ENCODE data around the gene GLS. TPM values are rescaled to one million over a fixed set of nuclear protein-coding genes. Genes with fewer than 3 reads are reported as not detected.

GLS gene
- total and polyA plus RNA-seq, 2 of the 13 experiments (the other 11 are each of a cell fraction or from before 2014, with no cell fraction given) = 78.6 to 183 TPM

DNA sequence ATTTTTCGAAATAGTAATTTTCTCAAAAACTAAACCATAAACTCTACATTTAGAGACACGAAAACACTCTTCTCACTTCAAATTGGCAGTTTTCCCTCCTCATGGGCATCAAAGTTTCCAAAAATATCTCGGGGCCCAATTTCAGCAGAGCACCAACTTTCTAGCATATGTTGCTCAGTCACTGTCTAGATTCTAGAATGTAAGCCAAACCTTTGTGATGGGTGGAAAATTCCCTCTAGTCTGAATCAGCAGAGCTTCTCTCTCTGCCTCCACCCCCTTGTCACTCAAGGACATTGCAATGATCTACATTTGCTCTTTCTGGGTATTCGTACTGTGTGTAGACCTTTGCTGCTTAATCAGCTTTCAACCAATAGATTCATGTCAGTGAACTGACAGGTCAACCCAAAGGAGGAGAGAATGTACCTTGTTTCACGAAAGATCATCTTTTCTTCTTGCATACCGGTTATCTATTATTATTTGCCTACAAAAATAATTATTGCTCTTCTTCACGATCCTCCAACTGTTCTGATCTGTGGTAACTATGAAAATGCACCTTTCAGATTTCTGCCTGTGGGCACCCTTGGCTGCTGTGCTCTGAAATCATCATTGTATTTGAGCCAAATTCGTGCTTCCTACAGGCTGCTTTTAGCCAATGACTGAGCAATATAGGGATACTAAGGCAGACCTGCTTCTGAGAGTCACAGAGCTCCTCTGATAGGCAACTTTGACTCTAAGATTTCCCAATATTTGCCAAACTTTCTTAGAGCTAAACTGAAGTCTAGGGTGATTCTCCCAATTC is 38.7 kb upstream of the GLS start (continued):
- TF ChIP-seq ZNF547 (CRISPR knock-in tag; IDR thresholded peaks at IDR 0.05) (no peak), SNRNP70 (IDR thresholded peaks at IDR 0.05; ENCODE audit: low read depth, low read length) (no peak)

GRCh38 chr2:190842606-190843104 is 38.0 kb upstream of the GLS start:
- no peak overlapping the region for H3K4me3 ChIP-seq (replicated peaks in 1 of 3; ENCODE audit: insufficient read depth in 1 of 3, low read depth in 2 of 3, low read length in 3 of 3)
- H2AFZ ChIP-seq (ENCODE audit: low read length) = no peak overlapping the region
- ATAC-seq (no peak), FAIRE-seq (no peak), DNase-seq (ENCODE audit: low spot score) (no peak)
- WGBS (ENCODE audit: low lambda C conversion rate) = 76% methylated on average over 1 of the region's 1 CpG
- H3K27me3 ChIP-seq (ENCODE audit: control insufficient read depth in 1 of 2, insufficient read depth in 2 of 2, low read length in 2 of 2) = no peaks in the 10 kb centered on the region
- no peaks in the 10 kb centered on the region for H4K20me1 ChIP-seq (ENCODE audit: insufficient read depth, low read length)
- in situ Hi-C loops (cut with HindIII; ENCODE audit: extremely low pct_ligation_motif_present, low pct_unique_long_range_greater_than_20kb) (no loop called here), intact Hi-C loops (cut with micrococcal nuclease; ENCODE audit: unreplicated experiment) (no loop called here)
- ChIA-PET CTCF (ENCODE audit: low intra/inter-chr PET ratio, low total read pairs) (no interaction called here), POLR2A (no interaction called here)
- peaks cover 32% of the 10 kb centered on the region for H3K4me1 ChIP-seq (ENCODE audit: insufficient read depth, low read length)
- H3K9me3 ChIP-seq (ENCODE audit: low read length) = no peaks in the 10 kb centered on the region
- TF ChIP-seq MAFK (conservative IDR thresholded peaks at IDR 0.05 in 1 of 2, IDR thresholded peaks at IDR 0.05 in 1 of 2; ENCODE audit: low read length in 2 of 2) (peak; percentile 61 to 74), MAFF (IDR thresholded peaks at IDR 0.05; ENCODE audit: low read depth, low read length) (peak; percentile 63; the same call in 1 of the 2 replicates), ZSCAN29 (CRISPR knock-in tag; conservative IDR thresholded peaks at IDR 0.05) (no peak)
- H3K27ac ChIP-seq (ENCODE audit: extremely low read length, insufficient read depth, low read length) = no peak overlapping the region
- no peaks in the 10 kb centered on the region for H3K36me3 ChIP-seq (replicated peaks in 1 of 2; ENCODE audit: control insufficient read depth in 1 of 2, insufficient read depth in 2 of 2, low read length in 2 of 2)
- no peak overlapping the region for H3K9ac ChIP-seq (ENCODE audit: insufficient read depth, low read depth, low read length)
- H3K4me2 ChIP-seq (ENCODE audit: low read depth, low read length) = no peak overlapping the region
- no TSS peak for BruUV-seq (replicated peaks)
- H3K79me2 ChIP-seq (ENCODE audit: insufficient read depth, low read length) = no peaks in the 10 kb centered on the region

Data from HepG2 (cell line).